GM12878 (cell line): ENCODE measurements around the gene SNX11.

Experiments used
- ATF3 ChIP-seq: IDR thresholded peaks from 2 replicates; pipeline ENCODE4 v1.6.1; 2011; ENCODE audit warnings: low read depth, mild to moderate bottlenecking, low read length, moderate library complexity, borderline replicate concordance; ENCODE audit errors: extremely low read depth
- BHLHE40 ChIP-seq, 2 experiments: fragments of 450-650 bp in 1 of 2; IDR thresholded peaks; 2 replicates each; pipeline ENCODE4 v1.6.1; 2011 to 2017; ENCODE audit warnings: low read depth in 2 of 2, borderline replicate concordance in 1 of 2, improper control_type of control experiment in 1 of 2, low read length in 1 of 2, mild to moderate bottlenecking in 1 of 2
- CTCF ChIP-seq, 3 experiments: IDR thresholded peaks in 2 of 3; conservative IDR thresholded peaks in 1 of 3; 2 replicates each; pipeline ENCODE4 v1.5.1; 2011; ENCODE audit warnings: low read depth in 3 of 3, low read length in 3 of 3, mild to moderate bottlenecking in 3 of 3, control low read depth in 2 of 3, moderate library complexity in 2 of 3, inconsistent platforms in 1 of 3, mixed read lengths in 1 of 3; ENCODE audit not compliant: control insufficient read depth in 2 of 3, insufficient read depth in 1 of 3; ENCODE audit errors: extremely low read depth in 1 of 3
- CUX1 ChIP-seq: IDR thresholded peaks from 2 replicates; pipeline ENCODE4 v1.6.1; 2012; ENCODE audit warnings: improper control_type of control experiment, low read depth, low read length; ENCODE audit not compliant: insufficient replicate concordance
- EP300 ChIP-seq, 2 experiments: fragments of 150-350 bp in 1 of 2; IDR thresholded peaks; 2 replicates each; pipeline ENCODE4 v1.6.1; 2011 to 2012; ENCODE audit warnings: low read depth in 2 of 2, low read length in 2 of 2, borderline replicate concordance in 1 of 2, improper control_type of control experiment in 1 of 2, inconsistent platforms in 1 of 2; ENCODE audit not compliant: control insufficient read depth in 1 of 2
- FOXM1 ChIP-seq: IDR thresholded peaks from 2 replicates; pipeline ENCODE4 v1.6.1; 2012; ENCODE audit warnings: low read depth, mild to moderate bottlenecking, inconsistent platforms, low read length, moderate library complexity
- KDM1A ChIP-seq: fragments of 200-600 bp; sonication (generic); IDR thresholded peaks from 2 replicates; pipeline ENCODE4 v1.6.1; 2016; ENCODE audit warnings: borderline replicate concordance
- PAX8 ChIP-seq: fragments of 450-650 bp; IDR thresholded peaks from 2 replicates; pipeline ENCODE4 v1.6.1; 2017; ENCODE audit warnings: mild to moderate bottlenecking, moderate library complexity
- POLR2A ChIP-seq: IDR thresholded peaks from 2 replicates; pipeline ENCODE4 v1.6.1; 2011; ENCODE audit warnings: low read depth, mild to moderate bottlenecking, low read length
- RAD51 ChIP-seq: fragments of 450-650 bp; IDR thresholded peaks from 2 replicates; pipeline ENCODE4 v1.6.1; 2016; ENCODE audit warnings: moderate library complexity, mild to moderate bottlenecking, inconsistent platforms
- SIN3A ChIP-seq: IDR thresholded peaks from 2 replicates; pipeline ENCODE4 v1.6.1; 2012; ENCODE audit warnings: low read depth, low read length, improper control_type of control experiment
- SMARCA5 ChIP-seq: fragments of 450-650 bp; IDR thresholded peaks from 2 replicates; pipeline ENCODE4 v1.6.1; 2017; ENCODE audit warnings: mild to moderate bottlenecking
- SREBF2 ChIP-seq: IDR thresholded peaks from 2 replicates; pipeline ENCODE4 v1.6.1; 2012; ENCODE audit warnings: mild to moderate bottlenecking, low read length
- TCF7 ChIP-seq: IDR thresholded peaks from 2 replicates; pipeline ENCODE4 v1.6.1; 2014; ENCODE audit warnings: antibody characterized with exemption, borderline replicate concordance

GRCh38 chr17:48068491-48068961, 39.0 kb upstream of the SNX11 start:
- TF ChIP-seq PAX8 (no peak), SIN3A (no peak), POLR2A (0 out of 2 replicates have a peak, but pooled peaks have one; percentile 18), CTCF (IDR thresholded peaks at IDR 0.05 in 2 of 3, conservative IDR thresholded peaks at IDR 0.05 in 1 of 3; ENCODE audit: control insufficient read depth in 2 of 3, extremely low read depth in 1 of 3, insufficient read depth in 1 of 3, low read depth in 3 of 3, low read length in 3 of 3) (peak; percentile 15 to 43 (median 39); a peak in 3 of 6 replicates), TCF7 (no peak), SREBF2 (no peak), ATF3 (no peak), KDM1A (no peak), RAD51 (no peak), EP300 (IDR thresholded peaks at IDR 0.05; ENCODE audit: borderline replicate concordance in 1 of 2, control insufficient read depth in 1 of 2, low read depth in 2 of 2, low read length in 2 of 2) (no peak), SMARCA5 (no peak), FOXM1 (no peak), BHLHE40 (IDR thresholded peaks at IDR 0.05; ENCODE audit: borderline replicate concordance in 1 of 2, low read depth in 2 of 2, low read length in 1 of 2) (no peak), CUX1 (no peak)
